Activated CD4-positive, alpha-beta memory T cell treated with anti-CD3 and anti-CD28 coated beads for 36 hours (primary cell): ENCODE data around the gene RHBDD3. TPM values are rescaled to one million over a fixed set of nuclear protein-coding genes. Genes with fewer than 3 reads are reported as not detected.
A peak's percentile ranks its signal among the peaks of the same experiment; 100 is the strongest.

ENCODE experiments used
- CTCF ChIA-PET: fragments of 350-600 bp; sonication (Branson Sonifier 250); formaldehyde crosslinking; loops from one replicate; lab custom pipeline; 2021; ENCODE audit warnings: antibody characterized with exemption, inconsistent platforms; lab: Charles Lee
- POLR2A ChIA-PET: fragments of 350-600 bp; sonication (Branson Sonifier 250); formaldehyde crosslinking; loops from one replicate; lab custom pipeline; 2021; ENCODE audit warnings: antibody characterized with exemption; lab: Charles Lee
- DNase-seq: peaks from one replicate; pipeline ENCODE4 v3.0.0-alpha.2; 2020
- H3K27ac Mint-ChIP-seq: one replicate; pipeline ENCODE4 v1.8.0; 2021; ENCODE audit warnings: mixed read lengths
- H3K27me3 Mint-ChIP-seq: one replicate; pipeline ENCODE4 v1.8.0; 2021; ENCODE audit warnings: mixed read lengths
- H3K36me3 Mint-ChIP-seq: one replicate; pipeline ENCODE4 v1.8.0; 2021; ENCODE audit warnings: mixed read lengths
- H3K4me1 Mint-ChIP-seq: one replicate; pipeline ENCODE4 v1.8.0; 2021; ENCODE audit warnings: low read depth, mixed read lengths
- H3K4me3 Mint-ChIP-seq: one replicate; pipeline ENCODE4 v1.8.0; 2021; ENCODE audit warnings: mild to moderate bottlenecking, mixed read lengths
- H3K9me3 Mint-ChIP-seq: one replicate; pipeline ENCODE4 v1.8.0; 2021; ENCODE audit warnings: mixed read lengths
- intact Hi-C: fragments of 100-400 bp; cut with micrococcal nuclease; formaldehyde crosslinking; loops from one replicate; pipeline ENCODE4 v1.15.1; 2023
- total RNA-seq, 2 experiments: library from RNA; stranded (reverse); gene quantifications; one replicate each; pipeline ENCODE4 v1.2.3, GENCODE V29; 2021

RHBDD3 gene
- total RNA-seq, 2 experiments from 2014 or later = 20.2 to 21.1 TPM

DNA sequence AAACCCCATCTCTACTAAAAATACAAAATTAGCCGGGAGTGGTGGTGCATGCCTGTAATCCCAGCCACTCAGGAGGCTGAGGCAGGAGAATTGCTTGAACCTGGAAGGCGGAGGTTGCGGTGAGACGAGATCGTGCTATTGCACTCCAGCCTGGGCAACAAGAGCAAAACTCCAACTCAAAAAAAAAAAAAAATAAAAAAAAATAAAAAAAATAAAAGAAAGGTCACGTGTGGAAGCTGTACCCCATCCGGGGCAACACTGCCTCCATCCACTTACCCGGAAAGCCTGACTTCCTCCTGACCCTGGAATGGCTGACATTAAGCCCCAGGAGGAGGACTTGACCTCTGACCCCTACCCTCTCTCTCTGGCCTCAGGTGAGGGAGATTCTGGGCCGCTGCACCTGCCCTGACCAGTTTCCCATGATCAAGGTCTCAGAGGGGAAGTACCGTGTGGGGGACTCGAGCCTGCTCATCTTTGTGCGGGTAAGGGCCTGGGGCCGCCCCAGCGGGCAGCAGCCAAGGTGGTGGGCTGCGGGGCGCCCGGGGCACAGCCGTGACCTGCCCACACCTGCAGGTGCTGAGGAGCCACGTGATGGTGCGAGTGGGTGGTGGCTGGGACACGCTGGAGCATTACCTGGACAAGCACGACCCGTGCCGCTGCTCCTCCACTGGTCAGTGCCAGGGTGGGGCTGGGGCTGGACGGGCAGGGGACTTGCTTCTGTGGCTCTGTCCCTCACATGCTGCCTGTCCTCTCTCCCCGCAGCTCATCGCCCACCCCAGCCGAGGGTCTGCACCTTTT, 42.5 kb upstream of the RHBDD3 start:
- Mint-ChIP-seq H3K27me3 (peaks cover 34% of the 10 kb centered on the region), H3K9me3 (no peaks in the 10 kb centered on the region), H3K4me3 (no peak overlapping the region), H3K4me1 (peaks cover 39% of the 10 kb centered on the region), H3K36me3 (no peaks in the 10 kb centered on the region), H3K27ac (no peak overlapping the region)
- POLR2A ChIA-PET = no interaction called here
- DNase-seq = no peak
- intact Hi-C loops = no loop called here
- CTCF ChIA-PET = no interaction called here

DNA sequence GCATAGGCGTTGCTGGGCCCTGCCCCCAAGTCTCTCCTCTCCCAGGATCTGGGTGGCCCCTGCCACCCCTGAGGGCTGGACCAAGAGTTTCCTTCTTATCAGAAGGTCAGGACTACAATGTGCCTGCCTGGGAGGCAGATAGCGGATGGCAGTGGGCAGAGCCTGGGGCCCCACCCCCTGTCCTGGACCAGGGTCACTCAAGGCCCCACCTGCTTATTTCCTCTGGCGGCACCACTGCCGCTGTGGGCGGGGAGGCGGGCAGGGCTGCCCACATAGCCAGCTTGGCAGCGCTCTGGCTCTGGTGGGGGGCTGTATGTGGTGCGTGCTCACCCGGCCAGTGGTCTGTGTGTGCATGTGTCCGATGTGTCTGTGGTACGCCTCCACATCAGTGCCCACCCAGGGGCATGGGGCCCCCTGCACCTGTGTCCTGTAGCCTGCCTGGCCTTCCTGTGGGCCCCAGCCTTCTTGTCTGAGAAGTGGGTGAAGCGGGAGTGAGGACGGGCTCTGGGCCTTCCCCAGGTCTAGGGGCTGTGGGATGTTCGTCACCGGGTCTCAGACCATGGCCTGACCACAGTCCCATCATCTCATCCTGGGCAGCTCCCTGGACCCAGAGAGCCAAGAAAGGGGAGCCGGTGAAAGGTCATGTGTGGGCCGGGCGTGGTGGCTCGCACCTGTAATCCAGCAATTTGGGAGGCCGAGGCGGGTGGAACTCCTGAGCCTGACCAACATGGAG, 41.7 kb upstream of the RHBDD3 start:
- Mint-ChIP-seq H3K9me3 (no peaks in the 10 kb centered on the region), H3K36me3 (no peaks in the 10 kb centered on the region), H3K4me1 (peaks cover 36% of the 10 kb centered on the region), H3K27me3 (peaks cover 33% of the 10 kb centered on the region), H3K4me3 (no peak overlapping the region), H3K27ac (no peak overlapping the region)
- intact Hi-C loops = loop anchor here (5.0 kb wide), 1 partner anchor 42 kb away; the partner anchor contains the start of genes EWSR1 and RHBDD3
- no peak for DNase-seq
- CTCF ChIA-PET = interaction anchor here (0.6 kb wide), 1 partner anchor 328 kb away, joined by 3 read pairs; no protein-coding TSS in a partner anchor
- POLR2A ChIA-PET = no interaction called here

DNA sequence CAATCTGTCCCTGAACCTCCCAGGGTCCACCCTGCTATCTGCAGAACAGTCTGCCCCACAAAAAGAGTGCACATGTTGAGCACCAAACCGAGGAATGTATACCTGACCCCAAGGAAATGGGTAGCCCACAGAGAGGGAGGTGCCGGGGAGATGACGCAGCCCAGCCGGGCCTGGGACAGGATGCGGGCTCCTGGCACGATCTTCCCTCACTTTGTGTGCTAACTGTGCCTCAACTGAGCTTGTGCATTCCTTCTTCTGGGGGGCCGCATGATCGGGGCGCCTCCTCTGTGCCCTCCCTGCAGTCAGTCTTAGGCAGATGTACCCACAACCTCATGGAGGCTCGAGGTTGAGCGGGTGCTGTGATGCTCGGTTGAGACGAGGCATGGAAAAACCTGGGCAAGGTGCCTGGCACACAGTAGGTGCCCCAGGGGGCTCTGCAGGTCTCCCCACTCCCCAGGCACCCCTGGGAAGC, 41.0 kb upstream of the RHBDD3 start:
- no peak overlapping the region for H3K4me3 Mint-ChIP-seq
- CTCF ChIA-PET = interaction anchor here (0.6 kb wide), 1 partner anchor 329 kb away, joined by 3 read pairs; no protein-coding TSS in a partner anchor

DNA sequence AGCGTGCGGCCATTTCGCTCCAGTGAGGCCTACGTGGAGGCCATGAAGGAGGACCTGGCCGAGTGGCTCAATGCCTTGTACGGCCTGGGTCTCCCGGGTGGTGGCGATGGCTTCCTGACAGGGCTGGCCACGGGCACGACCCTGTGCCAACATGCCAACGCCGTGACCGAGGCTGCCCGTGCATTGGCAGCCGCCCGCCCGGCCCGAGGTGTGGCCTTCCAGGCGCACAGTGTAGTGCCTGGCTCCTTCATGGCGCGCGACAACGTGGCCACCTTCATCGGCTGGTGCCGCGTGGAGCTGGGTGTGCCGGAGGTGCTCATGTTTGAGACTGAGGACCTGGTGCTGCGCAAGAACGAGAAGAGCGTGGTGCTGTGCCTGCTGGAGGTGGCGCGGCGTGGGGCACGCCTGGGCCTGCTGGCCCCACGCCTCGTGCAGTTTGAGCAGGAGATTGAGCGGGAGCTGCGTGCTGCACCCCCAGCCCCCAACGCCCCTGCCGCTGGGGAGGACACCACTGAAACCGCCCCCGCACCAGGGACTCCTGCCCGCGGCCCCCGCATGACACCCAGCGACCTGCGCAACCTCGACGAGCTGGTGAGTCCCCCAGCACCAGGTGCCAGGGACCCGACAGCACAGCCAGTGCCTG, 40.5 kb upstream of the RHBDD3 start:
- no peak for DNase-seq
- CTCF ChIA-PET = no interaction called here
- no peak overlapping the region for H3K4me3 Mint-ChIP-seq

More for the DNA sequence above, 41.0 kb upstream of the RHBDD3 start:
- peaks cover 29% of the 10 kb centered on the region for H3K27me3 Mint-ChIP-seq
- DNase-seq = peak; percentile 61
- peaks cover 29% of the 10 kb centered on the region for H3K4me1 Mint-ChIP-seq
- intact Hi-C loops = loop anchor here (5.0 kb wide), 1 partner anchor 42 kb away; the partner anchor contains the start of genes EWSR1 and RHBDD3
- no peak overlapping the region for H3K27ac Mint-ChIP-seq
- no peaks in the 10 kb centered on the region for H3K36me3 Mint-ChIP-seq
- POLR2A ChIA-PET = no interaction called here
- H3K9me3 Mint-ChIP-seq = no peaks in the 10 kb centered on the region

DNA sequence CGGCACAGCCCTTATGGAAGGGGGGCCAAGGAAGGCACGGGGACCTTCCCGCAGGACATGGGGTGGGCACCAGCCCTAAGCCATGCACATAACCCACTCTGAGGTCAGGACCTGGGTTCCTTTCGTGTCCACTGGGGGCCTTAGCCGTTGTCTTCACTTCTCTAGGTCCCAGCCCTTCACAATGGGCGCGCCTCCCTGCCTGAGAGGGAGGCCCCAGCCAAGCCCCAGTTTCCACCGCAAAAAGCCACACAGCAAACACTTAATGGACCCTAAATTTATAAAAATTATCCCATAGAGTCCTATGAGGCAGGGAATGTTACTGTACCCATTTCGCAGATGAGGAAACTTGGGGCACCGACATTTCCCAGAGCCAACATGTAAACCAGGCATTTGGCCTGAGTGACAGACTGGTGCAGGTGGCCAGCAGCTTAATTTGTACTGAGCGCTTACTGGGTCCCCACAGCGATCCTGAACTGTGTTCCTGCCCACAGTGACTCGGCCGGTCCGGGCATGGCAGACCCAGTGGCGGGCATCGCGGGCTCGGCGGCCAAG, 39.9 kb upstream of the RHBDD3 start:
- intact Hi-C loops = loop anchor here (5.0 kb wide), 1 partner anchor 40 kb away; the partner anchor contains the start of genes EWSR1 and RHBDD3
- H3K4me1 Mint-ChIP-seq = peaks cover 23% of the 10 kb centered on the region
- H3K36me3 Mint-ChIP-seq = no peaks in the 10 kb centered on the region
- H3K27ac Mint-ChIP-seq = no peak overlapping the region
- no peaks in the 10 kb centered on the region for H3K9me3 Mint-ChIP-seq
- H3K27me3 Mint-ChIP-seq = peaks cover 18% of the 10 kb centered on the region
- ChIA-PET CTCF (no interaction called here), POLR2A (interaction anchor here (1.2 kb wide), 1 partner anchor 39 kb away, joined by 3 read pairs; the partner anchor contains the start of gene EWSR1)
- peak overlapping the region; percentile 66 for H3K4me3 Mint-ChIP-seq
- DNase-seq = no peak

More for the DNA sequence above, 40.5 kb upstream of the RHBDD3 start:
- H3K9me3 Mint-ChIP-seq = no peaks in the 10 kb centered on the region
- H3K4me1 Mint-ChIP-seq = peaks cover 24% of the 10 kb centered on the region
- intact Hi-C loops = loop anchor here (5.0 kb wide), 1 partner anchor 41 kb away; the partner anchor contains the start of genes EWSR1 and RHBDD3
- POLR2A ChIA-PET = no interaction called here
- H3K27me3 Mint-ChIP-seq = peaks cover 24% of the 10 kb centered on the region
- no peaks in the 10 kb centered on the region for H3K36me3 Mint-ChIP-seq
- H3K27ac Mint-ChIP-seq = no peak overlapping the region

DNA sequence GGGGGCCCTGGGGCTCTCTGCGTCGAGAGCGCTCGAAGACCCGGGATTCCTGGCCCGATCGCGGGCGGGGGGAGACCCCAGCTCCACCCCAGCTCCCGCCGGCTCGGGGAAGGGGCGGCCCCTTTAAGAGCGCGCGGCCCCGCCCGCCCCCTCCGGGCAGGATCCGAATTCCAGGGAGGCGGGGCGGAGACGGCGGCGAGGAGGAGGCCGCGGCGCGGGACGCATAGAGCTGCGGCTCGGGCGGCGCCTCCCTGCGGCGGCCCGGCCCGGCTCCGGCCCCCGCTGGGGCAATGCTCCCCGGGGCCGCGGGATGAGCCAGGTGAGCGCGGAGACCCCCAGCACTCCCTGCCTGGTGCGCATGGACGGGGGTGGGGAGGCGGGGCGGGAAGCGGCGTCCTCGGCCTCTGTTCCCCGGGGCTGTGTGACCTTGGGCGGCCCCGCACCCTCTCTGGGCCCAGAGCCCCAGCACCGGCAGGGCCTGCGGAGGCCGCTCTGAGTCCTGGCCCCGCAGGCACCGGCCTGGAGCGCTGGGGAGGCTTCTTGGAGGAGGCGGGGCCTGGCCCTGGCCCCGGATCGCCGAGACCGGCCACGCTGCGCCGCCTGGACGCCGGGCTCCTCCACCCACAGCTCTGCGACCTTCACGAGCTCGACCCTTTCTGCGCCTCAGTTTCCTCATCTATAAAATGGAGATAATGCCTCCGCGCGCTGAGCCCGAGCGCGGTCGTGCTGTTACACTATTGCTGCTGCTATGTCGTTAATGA, 39.2 kb upstream of the RHBDD3 start:
- Mint-ChIP-seq H3K27me3 (peaks cover 13% of the 10 kb centered on the region), H3K36me3 (no peaks in the 10 kb centered on the region), H3K9me3 (no peaks in the 10 kb centered on the region), H3K4me1 (peaks cover 19% of the 10 kb centered on the region), H3K4me3 (peak overlapping the region; percentile 66), H3K27ac (no peak overlapping the region)
- ChIA-PET CTCF (interaction anchor here (1.1 to 1.6 kb wide), 3 partner anchors 12 to 21 kb away, joined by 3 to 4 read pairs (median 3); no protein-coding TSS in a partner anchor), POLR2A (interaction anchor here (1.2 to 1.5 kb wide), 2 partner anchors 10 to 39 kb away, joined by 3 read pairs; partner anchors contain the start of gene EWSR1)
- DNase-seq = peak; percentile 57
- intact Hi-C loops = loop anchor here (5.0 kb wide), 1 partner anchor 40 kb away; the partner anchor contains the start of genes EWSR1 and RHBDD3

DNA sequence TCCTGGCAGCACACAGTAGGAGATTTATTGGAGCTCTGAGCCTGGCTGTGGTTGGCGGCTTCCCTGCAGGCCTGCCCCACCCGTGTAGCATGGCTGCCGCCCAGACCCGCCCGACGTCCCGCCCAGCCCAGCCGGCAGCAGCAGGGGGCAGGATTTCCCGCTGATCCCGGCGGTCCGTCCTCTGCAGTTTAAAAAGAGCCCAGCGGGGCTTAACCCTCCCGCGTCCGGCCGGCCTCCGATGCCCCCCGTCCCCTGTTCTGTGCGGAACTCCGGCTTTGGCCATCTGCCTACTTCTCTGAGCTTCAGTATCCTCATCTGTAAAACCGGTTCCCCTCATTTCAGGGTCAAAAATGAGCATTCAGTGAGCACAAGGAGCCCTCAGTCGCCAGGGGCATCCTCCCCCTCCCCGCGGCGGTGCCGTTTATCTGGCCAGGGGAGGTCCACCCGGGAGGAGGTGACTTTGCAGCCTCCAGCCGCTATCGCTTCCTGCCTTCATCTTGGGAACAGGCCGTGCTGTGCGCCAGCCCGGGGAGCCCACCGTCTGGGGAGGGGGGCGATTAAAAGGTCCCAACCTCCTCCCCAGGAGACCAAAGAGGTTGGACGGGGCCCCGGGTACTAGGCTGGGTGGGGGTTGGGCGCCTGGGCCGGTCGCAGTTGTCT, 38.5 kb upstream of the RHBDD3 start, which contains the start of gene GAS2L1:
GAS2L1 (plus strand) TSS at position 476 of the 660 bp plus-strand sequence. CDS start 1,456 bp downstream, outside the sequence.
- H3K36me3 Mint-ChIP-seq = no peaks in the 10 kb centered on the region
- H3K27me3 Mint-ChIP-seq = peaks cover 12% of the 10 kb centered on the region
- POLR2A ChIA-PET = interaction anchor here (1.5 kb wide), 1 partner anchor 9 kb away, joined by 3 read pairs; no protein-coding TSS in a partner anchor
- H3K4me1 Mint-ChIP-seq = peaks cover 18% of the 10 kb centered on the region
- H3K27ac Mint-ChIP-seq = no peak within 1 kb of the TSS
- no peaks in the 10 kb centered on the region for H3K9me3 Mint-ChIP-seq
- CTCF ChIA-PET = interaction anchor here (1.1 to 1.6 kb wide), 3 partner anchors 11 to 21 kb away, joined by 3 to 4 read pairs (median 3); no protein-coding TSS in a partner anchor
- intact Hi-C loops = loop anchor here (5.0 kb wide), 1 partner anchor 39 kb away; the partner anchor contains the start of genes EWSR1 and RHBDD3
- peak; percentile 71 for DNase-seq
- H3K4me3 Mint-ChIP-seq = peak within 1 kb of the TSS; percentile 66

DNA sequence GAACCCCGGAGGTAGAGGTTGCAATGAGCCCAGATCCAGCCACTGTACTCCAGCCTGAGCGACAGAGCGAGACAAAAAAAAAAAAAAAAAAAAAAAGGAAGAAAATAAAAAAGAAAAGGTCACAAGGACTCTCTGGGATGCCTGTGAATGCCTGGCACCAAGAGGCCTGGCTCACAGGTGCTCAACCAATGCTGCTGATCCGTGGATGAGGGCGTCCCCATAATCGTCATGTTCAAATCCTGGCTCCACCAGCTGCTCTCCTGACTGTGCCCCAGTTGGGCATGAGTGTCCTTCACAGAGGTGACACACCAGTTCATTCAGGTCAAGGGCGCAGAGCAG, 38.0 kb upstream of the RHBDD3 start:
- Mint-ChIP-seq H3K36me3 (peaks cover 4% of the 10 kb centered on the region), H3K27me3 (peaks cover 11% of the 10 kb centered on the region), H3K4me3 (peak overlapping the region; percentile 66), H3K4me1 (peaks cover 15% of the 10 kb centered on the region), H3K27ac (no peak overlapping the region), H3K9me3 (no peaks in the 10 kb centered on the region)
- intact Hi-C loops = loop anchor here (5.0 kb wide), 1 partner anchor 39 kb away; the partner anchor contains the start of genes EWSR1 and RHBDD3
- ChIA-PET POLR2A (interaction anchor here (1.5 kb wide), 1 partner anchor 9 kb away, joined by 3 read pairs; no protein-coding TSS in a partner anchor), CTCF (interaction anchor here (1.3 to 1.6 kb wide), 2 partner anchors 18 to 20 kb away, joined by 3 to 4 read pairs; no protein-coding TSS in a partner anchor)
- no peak for DNase-seq

DNA sequence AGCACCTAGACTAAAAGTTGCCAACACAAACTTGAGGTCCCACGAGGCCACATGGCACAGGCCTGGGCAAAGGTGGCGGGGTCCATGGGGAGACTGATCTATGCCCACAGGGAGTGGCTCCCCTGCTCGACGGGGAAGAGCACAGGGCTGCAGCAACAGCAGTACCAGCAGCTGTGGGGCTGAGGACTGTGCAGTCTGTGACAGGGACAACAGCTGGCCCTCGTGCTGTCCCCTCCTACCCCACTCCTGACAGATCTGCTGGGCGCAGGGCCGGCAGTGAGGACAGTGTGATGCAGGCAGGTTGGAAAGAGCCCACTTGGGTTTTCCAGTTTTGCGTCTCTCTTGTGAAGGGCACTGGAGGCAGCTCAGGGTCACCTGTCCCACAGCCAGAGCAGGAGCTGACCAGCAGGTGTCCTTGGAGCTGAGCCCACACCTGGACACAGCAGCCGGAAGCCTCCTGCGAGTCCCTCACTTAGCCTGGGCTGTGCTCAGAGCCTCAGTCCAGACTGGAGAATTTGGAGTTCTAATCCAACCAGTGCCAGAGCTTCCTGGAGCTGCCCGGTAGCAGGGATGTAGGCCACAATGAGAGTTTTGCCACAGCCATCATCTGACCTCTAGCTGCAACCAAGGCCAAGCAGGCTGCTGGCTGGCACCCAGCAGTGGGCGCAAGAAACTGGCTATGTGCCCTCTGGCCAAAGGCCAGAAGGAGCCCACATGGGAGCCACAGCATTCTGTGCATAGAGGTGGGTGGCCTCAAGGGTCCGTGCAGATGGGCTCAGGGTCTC, 35.1 kb upstream of the RHBDD3 start:
- intact Hi-C loops = no loop called here
- H3K36me3 Mint-ChIP-seq = peaks cover 23% of the 10 kb centered on the region
- peaks cover 5% of the 10 kb centered on the region for H3K4me1 Mint-ChIP-seq
- H3K4me3 Mint-ChIP-seq = no peak overlapping the region
- POLR2A ChIA-PET = interaction anchor here (0.7 kb wide), 1 partner anchor 35 kb away, joined by 4 read pairs; the partner anchor contains the start of genes EWSR1 and RHBDD3
- CTCF ChIA-PET = interaction anchor here (1.3 kb wide), 1 partner anchor 10 kb away, joined by 9 read pairs; no protein-coding TSS in a partner anchor
- no peak overlapping the region for H3K27ac Mint-ChIP-seq
- no peaks in the 10 kb centered on the region for H3K9me3 Mint-ChIP-seq
- peaks cover 11% of the 10 kb centered on the region for H3K27me3 Mint-ChIP-seq
- DNase-seq = no peak
